Prostate gland (tissue), 2 donors: ENCODE measurements around the gene PDS5B. TPM values are rescaled to one million over a fixed set of nuclear protein-coding genes. Genes with fewer than 3 reads are reported as not detected.
"Not testable (repeated sequence)": the region's sequence is repeated elsewhere in the genome, so short reads cannot be mapped to it uniquely, and the experiment has no call there.

Experiments
- DNase-seq: peaks from one replicate; pipeline ENCODE4 v3.0.0-alpha.2; 2019; ENCODE audit warnings: low spot score
- H3K27ac ChIP-seq, 2 donors: fragments of 200-600 bp; sonication (generic); 2 replicates each; pipeline ENCODE4 v1.5.1; 2017 to 2019
- H3K27me3 ChIP-seq: fragments of 200-600 bp; sonication (generic); replicated peaks from 2 replicates; pipeline ENCODE4 v1.5.1; 2019; ENCODE audit not compliant: insufficient read depth
- H3K36me3 ChIP-seq, 2 donors: fragments of 200-600 bp; sonication (generic); 1 replicate in 1 of 2; 2 replicates in 1 of 2; pipeline versions ENCODE4 v1.5.1 to v1.8.1; 2017 to 2019
- H3K4me1 ChIP-seq: fragments of 200-600 bp; sonication (generic); replicated peaks from 2 replicates; pipeline ENCODE4 v1.5.1; 2019
- H3K4me3 ChIP-seq, 2 donors: fragments of 200-600 bp; sonication (generic); 2 replicates each; pipeline ENCODE4 v1.5.1; 2017 to 2019
- H3K9me3 ChIP-seq: fragments of 200-600 bp; sonication (generic); 2 replicates; pipeline ENCODE4 v1.5.1; 2017
- CTCF ChIP-seq, 4 experiments: fragments of 200-600 bp in 2 of 4; fragments of 450-650 bp in 2 of 4; sonication (generic) in 2 of 4; IDR thresholded peaks; 1 replicate in 3 of 4; 2 replicates in 1 of 4; pipeline ENCODE4 v1.5.1; 2016 to 2019; ENCODE audit warnings: antibody characterized with exemption in 4 of 4, mild to moderate bottlenecking in 2 of 4, moderate library complexity in 2 of 4
- POLR2A ChIP-seq: fragments of 450-650 bp; IDR thresholded peaks from one replicate; pipeline ENCODE4 v1.6.1; 2016; ENCODE audit warnings: antibody characterized with exemption, mild to moderate bottlenecking
- POLR2AphosphoS5 ChIP-seq: sonication (generic); formaldehyde crosslinking; IDR thresholded peaks from one replicate; pipeline ENCODE4 v1.6.1; 2017; ENCODE audit warnings: antibody characterized with exemption
- WGBS: methylation state at CpG from one replicate; pipeline ENCODE4 v1.1.5; 2018; 5-methylcytosine and 5-hydroxymethylcytosine counted together
- intact Hi-C: fragments of 100-400 bp; cut with DNase I; formaldehyde crosslinking; loops from one replicate; pipeline ENCODE4 v1.14.2; 2022
- total RNA-seq, 2 donors: library from RNA; depleted of rRNA; stranded (reverse); fragments of >200 nt; gene quantifications; one replicate each; pipeline ENCODE4 v1.1.0, GENCODE V29; 2016

Gene PDS5B
- total RNA-seq, 2 donors from 2014 or later = 37.0 to 63.3 TPM

GRCh38 chr13:32555613-32556012, 30.6 kb upstream of the PDS5B start:
- Histone ChIP-seq H3K9me3 (no peaks in the 10 kb centered on the region), H3K27ac (no peak overlapping the region), H3K4me1 (no peaks in the 10 kb centered on the region), H3K36me3 (no peaks in the 10 kb centered on the region), H3K4me3 (no peak overlapping the region), H3K27me3 (no peaks in the 10 kb centered on the region)
- intact Hi-C loops = no loop called here
- DNase-seq = no peak
- WGBS = 100% methylated on average over 2 of the region's 2 CpGs
- TF ChIP-seq POLR2A = no peak
- TF ChIP-seq CTCF (IDR thresholded peaks at IDR 0.05) = no peak
- TF ChIP-seq POLR2AphosphoS5 = no peak

GRCh38 chr13:32560842-32561241, 25.4 kb upstream of the PDS5B start:
- H3K4me3 ChIP-seq, H3K27ac ChIP-seq, H3K9me3 ChIP-seq, H3K36me3 ChIP-seq, DNase-seq, H3K27me3 ChIP-seq, intact Hi-C loops, H3K4me1 ChIP-seq: not testable (repeated sequence)
- WGBS = 96% methylated on average over 1 of the region's 1 CpG

- not testable (repeated sequence) for H3K27ac ChIP-seq, H3K4me1 ChIP-seq, H3K27me3 ChIP-seq, H3K9me3 ChIP-seq, H3K36me3 ChIP-seq, DNase-seq, H3K4me3 ChIP-seq
- intact Hi-C loops = loop anchor here (10.0 kb wide), 1 partner anchor 191 kb away; no protein-coding TSS in a partner anchor
- WGBS = 88% methylated on average over 4 of the region's 4 CpGs
Observed at GRCh38 chr13:32575687-32576086, 10.6 kb upstream of the PDS5B start.

- Histone ChIP-seq H3K4me3 (no peak overlapping the region), H3K27ac (no peak overlapping the region), H3K4me1 (no peaks in the 10 kb centered on the region), H3K9me3 (no peaks in the 10 kb centered on the region), H3K27me3 (no peaks in the 10 kb centered on the region), H3K36me3 (no peaks in the 10 kb centered on the region)
- no peak for DNase-seq
- WGBS = 96% methylated on average over 3 of the region's 3 CpGs
- TF ChIP-seq CTCF (IDR thresholded peaks at IDR 0.05) = no peak
- TF ChIP-seq POLR2AphosphoS5 = no peak
- no peak for TF ChIP-seq POLR2A
- intact Hi-C loops = loop anchor here (10.0 kb wide), 1 partner anchor 192 kb away; no protein-coding TSS in a partner anchor
Observed at GRCh38 chr13:32577032-32577431, 9.2 kb upstream of the PDS5B start.

GRCh38 chr13:32581177-32581786, 5.0 kb upstream of the PDS5B start:
- Histone ChIP-seq H3K27ac (no peak overlapping the region), H3K4me3 (no peak overlapping the region), H3K9me3 (no peaks in the 10 kb centered on the region), H3K27me3 (no peaks in the 10 kb centered on the region), H3K36me3 (no peaks in the 10 kb centered on the region), H3K4me1 (no peaks in the 10 kb centered on the region)
- WGBS = 46% methylated on average over 3 of the region's 3 CpGs
- intact Hi-C loops = loop anchor here (10.0 kb wide), 1 partner anchor 676 kb away; no protein-coding TSS in a partner anchor
- no peak for DNase-seq
- TF ChIP-seq POLR2A (no peak), POLR2AphosphoS5 (no peak), CTCF (IDR thresholded peaks at IDR 0.05) (peak in 3 of 4 experiments; percentile 40 to 65 (median 62))

GRCh38 chr13:32582281-32582680, 4.0 kb upstream of the PDS5B start:
- DNase-seq = no peak
- Histone ChIP-seq H3K27me3 (no peaks in the 10 kb centered on the region), H3K4me1 (no peaks in the 10 kb centered on the region), H3K27ac (no peak overlapping the region), H3K4me3 (no peak overlapping the region), H3K36me3 (no peaks in the 10 kb centered on the region), H3K9me3 (no peaks in the 10 kb centered on the region)
- TF ChIP-seq POLR2A = no peak
- no peak for TF ChIP-seq CTCF (IDR thresholded peaks at IDR 0.05)
- no peak for TF ChIP-seq POLR2AphosphoS5
- WGBS = 55% methylated on average over 2 of the region's 2 CpGs
- intact Hi-C loops = loop anchor here (10.0 kb wide), 1 partner anchor 677 kb away; no protein-coding TSS in a partner anchor
